ENCODE results near the gene CREB5. TPM values are rescaled to one million over a fixed set of nuclear protein-coding genes. Genes with fewer than 3 reads are reported as not detected.

The CREB5 gene
- total and polyA plus RNA-seq, 2 of the 8 experiments (the other 6 are each of a cell fraction or from before 2014, with no cell fraction given), result 2.4 to 2.7 TPM

GRCh38 chr7:28804990-28805389, 392.7 kb downstream of the CREB5 start:
- H2BK15ac ChIP-seq (ENCODE audit: low read length), result no peak overlapping the region
- no peak overlapping the region for H4K8ac ChIP-seq (ENCODE audit: extremely low read depth, insufficient read depth, low read length)
- no peak overlapping the region for H3K23ac ChIP-seq (ENCODE audit: insufficient read length)
- no peaks in the 10 kb centered on the region for H3K9me3 ChIP-seq (ENCODE audit: insufficient read depth in 2 of 2, low read depth in 1 of 2, low read length in 1 of 2)
- H2BK12ac ChIP-seq (ENCODE audit: low read depth, low read length), result no peak overlapping the region
- no peaks in the 10 kb centered on the region for H3K79me2 ChIP-seq (ENCODE audit: control insufficient read depth in 1 of 2, insufficient read depth in 2 of 2, low read length in 2 of 2)
- H4K20me1 ChIP-seq (replicated peaks in 1 of 2; ENCODE audit: control insufficient read depth in 1 of 2, insufficient read depth in 2 of 2, low read length in 2 of 2), result no peaks in the 10 kb centered on the region
- H3K79me1 ChIP-seq (ENCODE audit: low read depth, low read length), result no peaks in the 10 kb centered on the region
- TF ChIP-seq CBX8 (IDR thresholded peaks at IDR 0.05; ENCODE audit: borderline replicate concordance, low read depth, low read length) (no peak), EGR1 (IDR thresholded peaks at IDR 0.05; ENCODE audit: borderline replicate concordance, low read depth, low read length) (no peak), TAF1 (IDR thresholded peaks at IDR 0.05; ENCODE audit: low read depth, low read length) (no peak), SP1 (IDR thresholded peaks at IDR 0.05; ENCODE audit: low read depth, low read length) (no peak)
- ChIA-PET POLR2A (ENCODE audit: partially characterized antibody) (no interaction called here), CTCF (ENCODE audit: partially characterized antibody) (no interaction called here)
- no peak overlapping the region for H2BK20ac ChIP-seq (ENCODE audit: low read length)
- H3K4me1 ChIP-seq (replicated peaks in 1 of 4; ENCODE audit: control insufficient read depth in 3 of 4, insufficient read depth in 4 of 4, low read length in 3 of 4), result no peaks in the 10 kb centered on the region
- DNase-seq (ENCODE audit: low read depth in 1 of 2, low spot score in 2 of 2) (no peak), FAIRE-seq (no peak)
- no peak overlapping the region for H2BK120ac ChIP-seq (replicated peaks; ENCODE audit: low read depth, low read length)
- H3K18ac ChIP-seq (ENCODE audit: extremely low read depth, low read length), result no peak overlapping the region
- no peak overlapping the region for H2AFZ ChIP-seq (ENCODE audit: low read length)
- H2BK5ac ChIP-seq (ENCODE audit: low read depth, low read length), result no peak overlapping the region
- H3K4me2 ChIP-seq (ENCODE audit: insufficient read depth in 1 of 2, low read depth in 2 of 2, low read length in 2 of 2), result no peak overlapping the region
- H4K5ac ChIP-seq (ENCODE audit: insufficient read length, low read depth, low read length), result no peak overlapping the region
- no peak overlapping the region for H2AK5ac ChIP-seq (ENCODE audit: low read depth, low read length)
- H3K4me3 ChIP-seq (ENCODE audit: extremely low read depth in 1 of 4, insufficient read depth in 2 of 4, low read depth in 3 of 4, low read length in 4 of 4), result no peak overlapping the region
- H3K27ac ChIP-seq (ENCODE audit: low read depth, low read length), result no peak overlapping the region
- no peak overlapping the region for H4K91ac ChIP-seq (replicated peaks; ENCODE audit: insufficient read length, low read length)
- H3K56ac ChIP-seq (replicated peaks; ENCODE audit: insufficient read length, low read depth, low read length), result no peak overlapping the region
- no peak overlapping the region for H3K9ac ChIP-seq (replicated peaks in 1 of 4; ENCODE audit: extremely low read depth in 1 of 4, low read depth in 3 of 4, low read length in 3 of 4)
- H3K36me3 ChIP-seq (ENCODE audit: control insufficient read depth in 2 of 4, insufficient read depth in 4 of 4, low read length in 3 of 4), result no peaks in the 10 kb centered on the region
- H3K4ac ChIP-seq (replicated peaks; ENCODE audit: insufficient read length, low read depth, low read length), result no peak overlapping the region
- H3K27me3 ChIP-seq (replicated peaks in 1 of 4; ENCODE audit: control insufficient read depth in 3 of 4, extremely low read depth in 1 of 4, insufficient read depth in 3 of 4, low read length in 3 of 4), result no peaks in the 10 kb centered on the region; a peak in 1 of 7 replicates
- no peaks in the 10 kb centered on the region for H3K23me2 ChIP-seq (ENCODE audit: low read depth, low read length)
- WGBS, 2 experiments (ENCODE audit: extremely low coverage in 1 of 2, insufficient coverage in 1 of 2, insufficient read length in 1 of 2, insufficient replicate concordance in 2 of 2, low coverage in 1 of 2, low lambda C conversion rate in 2 of 2, missing lambda C conversion rate in 1 of 2), result 85% methylated on average over 4 of the region's 4 CpGs; no CpG with 5 or more reads in 1 of the 2 experiments
- no peak overlapping the region for H3K14ac ChIP-seq (ENCODE audit: insufficient read length)
